Measurements from ENCODE around the gene CRMP1.

Gene CRMP1

GRCh38 chr4:5919044-5919443 is 26.2 kb upstream of the CRMP1 start:
- Histone ChIP-seq H3K27me3 (ENCODE audit: insufficient read depth, insufficient read length) (no peaks in the 10 kb centered on the region), H3K36me3 (ENCODE audit: insufficient read depth, insufficient read length, low read length) (no peaks in the 10 kb centered on the region), H3K9me3 (ENCODE audit: insufficient read depth, low read length) (peaks cover 7% of the 10 kb centered on the region; the same call in 1 of the 2 replicates), H3K4me1 (ENCODE audit: insufficient read depth, insufficient read length) (peaks cover 8% of the 10 kb centered on the region), H3K4me3 (ENCODE audit: insufficient read length, low read depth) (no peak overlapping the region), H3K9ac (ENCODE audit: insufficient read length, low read depth) (no peak overlapping the region)
- no peak for DNase-seq (ENCODE audit: low read depth, low spot score)
- TF ChIP-seq ZNF274 (IDR thresholded peaks at IDR 0.05; ENCODE audit: low read depth, low read length) = no peak
- TF ChIP-seq SUZ12 (IDR thresholded peaks at IDR 0.05; ENCODE audit: extremely low read depth, insufficient read depth, insufficient read length) = no peak
- TF ChIP-seq YY1 (IDR thresholded peaks at IDR 0.05; ENCODE audit: insufficient read depth, insufficient read length) = no peak

GRCh38 chr4:5918331-5918985 is 25.6 kb upstream of the CRMP1 start:
- Histone ChIP-seq H3K9ac (ENCODE audit: insufficient read length, low read depth) (no peak overlapping the region), H3K36me3 (ENCODE audit: insufficient read depth, insufficient read length, low read length) (no peaks in the 10 kb centered on the region), H3K4me1 (ENCODE audit: insufficient read depth, insufficient read length) (peaks cover 8% of the 10 kb centered on the region), H3K27me3 (ENCODE audit: insufficient read depth, insufficient read length) (no peaks in the 10 kb centered on the region), H3K4me3 (ENCODE audit: insufficient read length, low read depth) (no peak overlapping the region), H3K9me3 (ENCODE audit: insufficient read depth, low read length) (peaks cover 7% of the 10 kb centered on the region; the same call in 1 of the 2 replicates)
- no peak for TF ChIP-seq SUZ12 (IDR thresholded peaks at IDR 0.05; ENCODE audit: extremely low read depth, insufficient read depth, insufficient read length)
- TF ChIP-seq YY1 (IDR thresholded peaks at IDR 0.05; ENCODE audit: insufficient read depth, insufficient read length) = no peak
- no peak for TF ChIP-seq ZNF274 (IDR thresholded peaks at IDR 0.05; ENCODE audit: low read depth, low read length)
- DNase-seq (ENCODE audit: low read depth, low spot score) = no peak

GRCh38 chr4:5917672-5918071 is 24.8 kb upstream of the CRMP1 start:
- H3K4me3 ChIP-seq (ENCODE audit: insufficient read length, low read depth) = no peak overlapping the region
- H3K9ac ChIP-seq (ENCODE audit: insufficient read length, low read depth) = no peak overlapping the region
- DNase-seq (ENCODE audit: low read depth, low spot score) = no peak
- peaks cover 7% of the 10 kb centered on the region; the same call in 1 of the 2 replicates for H3K9me3 ChIP-seq (ENCODE audit: insufficient read depth, low read length)
- no peak for TF ChIP-seq SUZ12 (IDR thresholded peaks at IDR 0.05; ENCODE audit: extremely low read depth, insufficient read depth, insufficient read length)
- no peak for TF ChIP-seq YY1 (IDR thresholded peaks at IDR 0.05; ENCODE audit: insufficient read depth, insufficient read length)
- TF ChIP-seq ZNF274 (IDR thresholded peaks at IDR 0.05; ENCODE audit: low read depth, low read length) = no peak
- H3K36me3 ChIP-seq (ENCODE audit: insufficient read depth, insufficient read length, low read length) = no peaks in the 10 kb centered on the region
- H3K4me1 ChIP-seq (ENCODE audit: insufficient read depth, insufficient read length) = peaks cover 9% of the 10 kb centered on the region
- H3K27me3 ChIP-seq (ENCODE audit: insufficient read depth, insufficient read length) = no peaks in the 10 kb centered on the region

GRCh38 chr4:5916229-5916628 is 23.3 kb upstream of the CRMP1 start:
- H3K36me3 ChIP-seq (ENCODE audit: insufficient read depth, insufficient read length, low read length) = no peaks in the 10 kb centered on the region
- no peak overlapping the region for H3K4me3 ChIP-seq (ENCODE audit: insufficient read length, low read depth)
- H3K4me1 ChIP-seq (ENCODE audit: insufficient read depth, insufficient read length) = peaks cover 12% of the 10 kb centered on the region
- no peak for DNase-seq (ENCODE audit: low read depth, low spot score)
- no peak for TF ChIP-seq ZNF274 (IDR thresholded peaks at IDR 0.05; ENCODE audit: low read depth, low read length)
- no peak for TF ChIP-seq YY1 (IDR thresholded peaks at IDR 0.05; ENCODE audit: insufficient read depth, insufficient read length)
- TF ChIP-seq SUZ12 (IDR thresholded peaks at IDR 0.05; ENCODE audit: extremely low read depth, insufficient read depth, insufficient read length) = no peak
- peaks cover 14% of the 10 kb centered on the region; the same call in 1 of the 2 replicates for H3K9me3 ChIP-seq (ENCODE audit: insufficient read depth, low read length)
- H3K9ac ChIP-seq (ENCODE audit: insufficient read length, low read depth) = no peak overlapping the region
- no peaks in the 10 kb centered on the region for H3K27me3 ChIP-seq (ENCODE audit: insufficient read depth, insufficient read length)

GRCh38 chr4:5913454-5913853 is 20.6 kb upstream of the CRMP1 start:
- no peak for TF ChIP-seq SUZ12 (IDR thresholded peaks at IDR 0.05; ENCODE audit: extremely low read depth, insufficient read depth, insufficient read length)
- no peak for TF ChIP-seq YY1 (IDR thresholded peaks at IDR 0.05; ENCODE audit: insufficient read depth, insufficient read length)
- TF ChIP-seq ZNF274 (IDR thresholded peaks at IDR 0.05; ENCODE audit: low read depth, low read length) = no peak
- no peak for DNase-seq (ENCODE audit: low read depth, low spot score)
- Histone ChIP-seq H3K4me1 (ENCODE audit: insufficient read depth, insufficient read length) (peaks cover 7% of the 10 kb centered on the region), H3K36me3 (ENCODE audit: insufficient read depth, insufficient read length, low read length) (no peaks in the 10 kb centered on the region), H3K9ac (ENCODE audit: insufficient read length, low read depth) (no peak overlapping the region), H3K4me3 (ENCODE audit: insufficient read length, low read depth) (no peak overlapping the region), H3K9me3 (ENCODE audit: insufficient read depth, low read length) (peaks cover 20% of the 10 kb centered on the region; the same call in 1 of the 2 replicates), H3K27me3 (ENCODE audit: insufficient read depth, insufficient read length) (no peaks in the 10 kb centered on the region)

- peaks cover 7% of the 10 kb centered on the region for H3K27me3 ChIP-seq (ENCODE audit: insufficient read depth, insufficient read length)
- H3K4me3 ChIP-seq (ENCODE audit: insufficient read length, low read depth) = no peak overlapping the region
- H3K36me3 ChIP-seq (ENCODE audit: insufficient read depth, insufficient read length, low read length) = no peaks in the 10 kb centered on the region
- H3K9ac ChIP-seq (ENCODE audit: insufficient read length, low read depth) = no peak overlapping the region
- peaks cover 7% of the 10 kb centered on the region for H3K4me1 ChIP-seq (ENCODE audit: insufficient read depth, insufficient read length)
- peaks cover 20% of the 10 kb centered on the region; the same call in 1 of the 2 replicates for H3K9me3 ChIP-seq (ENCODE audit: insufficient read depth, low read length)
- TF ChIP-seq SUZ12 (IDR thresholded peaks at IDR 0.05; ENCODE audit: extremely low read depth, insufficient read depth, insufficient read length) = no peak
- no peak for TF ChIP-seq ZNF274 (IDR thresholded peaks at IDR 0.05; ENCODE audit: low read depth, low read length)
- no peak for TF ChIP-seq YY1 (IDR thresholded peaks at IDR 0.05; ENCODE audit: insufficient read depth, insufficient read length)
- no peak for DNase-seq (ENCODE audit: low read depth, low spot score)
Observed at GRCh38 chr4:5912614-5913019, 19.7 kb upstream of the CRMP1 start.

- peaks cover 10% of the 10 kb centered on the region for H3K4me1 ChIP-seq (ENCODE audit: insufficient read depth, insufficient read length)
- no peak overlapping the region for H3K4me3 ChIP-seq (ENCODE audit: insufficient read length, low read depth)
- no peak overlapping the region for H3K9ac ChIP-seq (ENCODE audit: insufficient read length, low read depth)
- peaks cover 14% of the 10 kb centered on the region; the same call in 1 of the 2 replicates for H3K9me3 ChIP-seq (ENCODE audit: insufficient read depth, low read length)
- DNase-seq (ENCODE audit: low read depth, low spot score) = no peak
- no peaks in the 10 kb centered on the region for H3K36me3 ChIP-seq (ENCODE audit: insufficient read depth, insufficient read length, low read length)
- peaks cover 31% of the 10 kb centered on the region for H3K27me3 ChIP-seq (ENCODE audit: insufficient read depth, insufficient read length)
- TF ChIP-seq ZNF274 (IDR thresholded peaks at IDR 0.05; ENCODE audit: low read depth, low read length) (no peak), SUZ12 (IDR thresholded peaks at IDR 0.05; ENCODE audit: extremely low read depth, insufficient read depth, insufficient read length) (no peak), YY1 (IDR thresholded peaks at IDR 0.05; ENCODE audit: insufficient read depth, insufficient read length) (no peak)
Observed at GRCh38 chr4:5908876-5909427, 16.1 kb upstream of the CRMP1 start.

Measured in NT2/D1 (cell line).